SK-N-MC (cell line): Measurements from ENCODE around the gene IKBKE.
A peak's percentile ranks its signal among the peaks of the same experiment; 100 is the strongest.

Experiments
- DNase-seq: peaks from one replicate; pipeline ENCODE4 v3.0.0-alpha.2; 2011; ENCODE audit warnings: low read depth, low spot score
- H3K27ac ChIP-seq: fragments of 200-600 bp; sonication (generic); 2 replicates; pipeline ENCODE4 v1.5.1; 2016; ENCODE audit warnings: mixed run types
- H3K36me3 ChIP-seq: fragments of 200-600 bp; sonication (generic); 2 replicates; pipeline ENCODE4 v1.6.1; 2017; ENCODE audit warnings: antibody characterized with exemption, low read length, mixed read lengths; ENCODE audit not compliant: insufficient read depth
- H3K4me3 ChIP-seq: fragments of 200-600 bp; sonication (generic); 2 replicates; pipeline ENCODE4 v1.5.1; 2016
- H3K9ac ChIP-seq: fragments of 200-600 bp; sonication (generic); 2 replicates; pipeline ENCODE4 v1.8.0; 2017; ENCODE audit warnings: mixed run types, mixed read lengths; ENCODE audit not compliant: insufficient read length
- H3K9me3 ChIP-seq: fragments of 200-600 bp; sonication (generic); 2 replicates; pipeline ENCODE4 v1.6.1; 2017; ENCODE audit warnings: low read depth, mild to moderate bottlenecking, antibody characterized with exemption, low read length, moderate library complexity, mixed read lengths
- EZH2 ChIP-seq: fragments of 200-600 bp; sonication (generic); IDR thresholded peaks from one replicate; pipeline ENCODE4 v1.6.1; 2017; ENCODE audit warnings: antibody characterized with exemption
- FOXP2 ChIP-seq: optimal IDR thresholded peaks from 2 replicates; pipeline ENCODE3; 2011; ENCODE audit warnings: mild to moderate bottlenecking, moderate library complexity; ENCODE audit not compliant: insufficient read depth; ENCODE audit errors: extremely low read length, control extremely low read depth
- POLR2AphosphoS5 ChIP-seq: IDR thresholded peaks from 2 replicates; pipeline ENCODE4 v1.6.1; 2012; ENCODE audit warnings: mild to moderate bottlenecking, low read depth, low read length, borderline replicate concordance

IKBKE gene

GRCh38 chr1:206466840-206467649 lies 3.2 kb upstream of the IKBKE start:
- H3K9ac ChIP-seq = no peak overlapping the region
- H3K9me3 ChIP-seq = no peaks in the 10 kb centered on the region
- DNase-seq = no peak
- H3K4me3 ChIP-seq = no peak overlapping the region
- no peak for TF ChIP-seq EZH2
- no peak for TF ChIP-seq POLR2AphosphoS5
- H3K36me3 ChIP-seq = no peaks in the 10 kb centered on the region
- H3K27ac ChIP-seq = no peak overlapping the region

- TF ChIP-seq FOXP2 (no peak), EZH2 (no peak), POLR2AphosphoS5 (no peak)
- H3K27ac ChIP-seq = no peak overlapping the region
- no peaks in the 10 kb centered on the region for H3K9me3 ChIP-seq
- H3K4me3 ChIP-seq = no peak overlapping the region
- no peak overlapping the region for H3K9ac ChIP-seq
- DNase-seq = no peak
- H3K36me3 ChIP-seq = no peaks in the 10 kb centered on the region
These were observed 2.4 kb upstream of the IKBKE start for GRCh38 chr1:206467915-206468314.

DNA sequence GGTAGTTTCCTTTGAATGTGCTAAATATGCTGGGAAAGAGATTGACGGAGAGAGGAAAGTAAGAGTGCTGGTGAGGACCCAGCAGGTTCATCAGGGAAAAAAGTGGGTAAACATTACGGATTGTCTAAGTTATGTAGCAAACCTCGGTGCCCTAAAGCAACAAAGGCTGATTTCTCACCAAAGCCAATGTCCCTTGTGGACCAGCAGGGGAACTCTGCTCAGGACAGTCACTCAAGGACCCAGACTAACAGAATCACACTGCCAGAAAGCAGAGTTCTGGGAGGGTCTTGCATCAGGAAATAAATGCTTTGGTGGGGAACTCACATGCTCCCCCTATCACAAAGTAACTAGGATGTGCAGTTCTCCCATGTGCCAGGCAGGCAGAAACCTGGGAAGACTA lies 1.7 kb upstream of the IKBKE start:
- H3K36me3 ChIP-seq = no peaks in the 10 kb centered on the region
- no peak overlapping the region for H3K4me3 ChIP-seq
- no peak overlapping the region for H3K27ac ChIP-seq
- no peaks in the 10 kb centered on the region for H3K9me3 ChIP-seq
- no peak overlapping the region for H3K9ac ChIP-seq
- no peak for TF ChIP-seq EZH2
- TF ChIP-seq POLR2AphosphoS5 = no peak
- TF ChIP-seq FOXP2 = no peak
- DNase-seq = no peak

GRCh38 chr1:206469411-206469932 lies 804 bp upstream of the IKBKE start:
- H3K27ac ChIP-seq = no peak overlapping the region
- no peaks in the 10 kb centered on the region for H3K9me3 ChIP-seq
- H3K4me3 ChIP-seq = no peak overlapping the region
- H3K36me3 ChIP-seq = no peaks in the 10 kb centered on the region
- H3K9ac ChIP-seq = no peak overlapping the region
- DNase-seq = no peak
- TF ChIP-seq EZH2 (no peak), POLR2AphosphoS5 (no peak), FOXP2 (no peak)

- TF ChIP-seq EZH2 = no peak
- TF ChIP-seq FOXP2 = no peak
- TF ChIP-seq POLR2AphosphoS5 = no peak
- H3K4me3 ChIP-seq = peak overlapping the region; percentile 59
- no peaks in the 10 kb centered on the region for H3K9me3 ChIP-seq
- H3K27ac ChIP-seq = no peak overlapping the region
- H3K9ac ChIP-seq = no peak overlapping the region
- H3K36me3 ChIP-seq = no peaks in the 10 kb centered on the region
- no peak for DNase-seq
These were observed 577 bp downstream of the IKBKE start for GRCh38 chr1:206470692-206471414.

- H3K36me3 ChIP-seq = no peaks in the 10 kb centered on the region
- no peaks in the 10 kb centered on the region for H3K9me3 ChIP-seq
- no peak overlapping the region for H3K9ac ChIP-seq
- no peak for DNase-seq
- TF ChIP-seq FOXP2 (no peak), EZH2 (no peak), POLR2AphosphoS5 (no peak)
- no peak overlapping the region for H3K4me3 ChIP-seq
- no peak overlapping the region for H3K27ac ChIP-seq
These were observed 1.1 kb downstream of the IKBKE start for GRCh38 chr1:206471415-206471801.

DNA sequence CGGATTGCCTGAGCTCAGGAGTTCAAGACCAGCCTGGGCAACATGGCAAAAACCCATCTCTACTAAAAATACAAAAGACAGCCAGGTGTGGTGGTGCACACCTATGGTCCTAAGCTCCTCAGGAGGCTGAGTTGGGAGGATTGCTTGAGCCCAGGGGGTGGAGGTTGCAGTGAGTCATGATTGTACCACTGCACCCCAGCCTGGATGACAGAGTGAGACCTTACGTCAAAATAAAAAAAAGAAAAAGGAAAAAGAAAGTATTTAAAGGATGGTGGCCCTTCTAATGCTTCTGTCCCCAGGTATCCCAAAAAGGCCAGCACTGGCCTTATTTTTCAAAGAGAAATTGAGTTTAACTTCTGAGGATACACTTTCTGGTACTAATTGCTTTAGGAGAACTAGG lies 1.7 kb downstream of the IKBKE start:
- Histone ChIP-seq H3K27ac (no peak overlapping the region), H3K36me3 (no peaks in the 10 kb centered on the region), H3K9ac (no peak overlapping the region), H3K9me3 (no peaks in the 10 kb centered on the region), H3K4me3 (no peak overlapping the region)
- TF ChIP-seq POLR2AphosphoS5 = no peak
- no peak for TF ChIP-seq EZH2
- no peak for TF ChIP-seq FOXP2
- DNase-seq = no peak

DNA sequence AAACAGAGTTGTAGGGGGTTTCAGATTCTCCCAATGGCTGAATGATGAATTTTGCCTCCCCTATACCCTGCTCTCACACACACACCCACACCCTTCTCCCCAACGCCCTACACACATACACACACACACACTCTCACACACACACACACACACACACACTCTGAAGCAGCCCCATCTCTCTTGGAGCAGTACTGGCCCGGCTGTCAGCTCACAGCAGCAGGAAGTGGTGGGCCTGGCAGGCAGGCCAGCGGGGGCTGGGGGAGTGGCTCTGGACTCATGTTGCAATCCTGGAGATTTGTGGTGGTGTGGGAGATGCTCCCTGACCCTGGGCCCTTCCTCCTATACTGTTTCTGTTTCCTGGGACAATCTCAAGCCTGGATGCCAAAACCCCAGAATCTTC lies 2.2 kb downstream of the IKBKE start:
- H3K27ac ChIP-seq = no peak overlapping the region
- TF ChIP-seq FOXP2 (no peak), EZH2 (no peak), POLR2AphosphoS5 (no peak)
- H3K9me3 ChIP-seq = no peaks in the 10 kb centered on the region
- H3K4me3 ChIP-seq = no peak overlapping the region
- H3K36me3 ChIP-seq = no peaks in the 10 kb centered on the region
- DNase-seq = no peak
- H3K9ac ChIP-seq = no peak overlapping the region

- Histone ChIP-seq H3K9me3 (no peaks in the 10 kb centered on the region), H3K27ac (no peak overlapping the region), H3K9ac (no peak overlapping the region), H3K36me3 (no peaks in the 10 kb centered on the region), H3K4me3 (no peak overlapping the region)
- TF ChIP-seq EZH2 (no peak), FOXP2 (no peak), POLR2AphosphoS5 (no peak)
- no peak for DNase-seq
These were observed 2.6 kb downstream of the IKBKE start for GRCh38 chr1:206472886-206473285.
